Lower lobe of right lung (tissue), 2 donors: ENCODE results near the gene ATG101. TPM values are rescaled to one million over a fixed set of nuclear protein-coding genes. Genes with fewer than 3 reads are reported as not detected.

ENCODE experiments used
- ATAC-seq, 2 donors: fragments of 200-7000 bp; cut with Tn5 transposase; one replicate each; pipeline ENCODE4 v1.9.1; 2020 to 2022; ENCODE audit warnings: mild to moderate bottlenecking in 2 of 2, moderate library complexity in 2 of 2
- DNase-seq: peaks from one replicate; pipeline ENCODE4 v3.0.0-alpha.2; 2020
- H3K27ac ChIP-seq: fragments of 200-600 bp; one replicate; pipeline ENCODE4 v1.8.0; 2022
- H3K27me3 ChIP-seq: fragments of 200-600 bp; one replicate; pipeline ENCODE4 v1.8.0; 2022; ENCODE audit warnings: low read depth
- H3K36me3 ChIP-seq: fragments of 200-600 bp; one replicate; pipeline ENCODE4 v1.8.0; 2022; ENCODE audit warnings: mild to moderate bottlenecking
- H3K4me1 ChIP-seq: fragments of 200-600 bp; one replicate; pipeline ENCODE4 v1.8.0; 2022
- H3K4me3 ChIP-seq: fragments of 200-600 bp; one replicate; pipeline ENCODE4 v1.8.0; 2022; ENCODE audit warnings: mild to moderate bottlenecking
- H3K9me3 ChIP-seq: fragments of 200-600 bp; one replicate; pipeline ENCODE4 v1.8.0; 2022
- intact Hi-C: fragments of 100-400 bp; cut with DNase I; formaldehyde crosslinking; loops from one replicate; pipeline ENCODE4 v1.11.0; 2022
- total RNA-seq: library from RNA; stranded (reverse); fragmentation: NEBNext Ultra II Directional; extraction: Animal tissue kit (Norgen Biotek cat#: 25700); gene quantifications from one replicate; pipeline ENCODE4 v1.2.1, GENCODE V29; 2021
- TF ChIP-seq, protein P1 (sequence below): fragments of 200-600 bp; IDR thresholded peaks from one replicate; pipeline ENCODE4 v1.8.0; 2022; ENCODE audit warnings: antibody characterized with exemption, mild to moderate bottlenecking
- donor health status: DM: no; HTN: yes; CAD: no; lungs with severe emphysema.

ATG101 gene
- total RNA-seq, 1 donor from 2014 or later = 31.8 TPM

DNA sequence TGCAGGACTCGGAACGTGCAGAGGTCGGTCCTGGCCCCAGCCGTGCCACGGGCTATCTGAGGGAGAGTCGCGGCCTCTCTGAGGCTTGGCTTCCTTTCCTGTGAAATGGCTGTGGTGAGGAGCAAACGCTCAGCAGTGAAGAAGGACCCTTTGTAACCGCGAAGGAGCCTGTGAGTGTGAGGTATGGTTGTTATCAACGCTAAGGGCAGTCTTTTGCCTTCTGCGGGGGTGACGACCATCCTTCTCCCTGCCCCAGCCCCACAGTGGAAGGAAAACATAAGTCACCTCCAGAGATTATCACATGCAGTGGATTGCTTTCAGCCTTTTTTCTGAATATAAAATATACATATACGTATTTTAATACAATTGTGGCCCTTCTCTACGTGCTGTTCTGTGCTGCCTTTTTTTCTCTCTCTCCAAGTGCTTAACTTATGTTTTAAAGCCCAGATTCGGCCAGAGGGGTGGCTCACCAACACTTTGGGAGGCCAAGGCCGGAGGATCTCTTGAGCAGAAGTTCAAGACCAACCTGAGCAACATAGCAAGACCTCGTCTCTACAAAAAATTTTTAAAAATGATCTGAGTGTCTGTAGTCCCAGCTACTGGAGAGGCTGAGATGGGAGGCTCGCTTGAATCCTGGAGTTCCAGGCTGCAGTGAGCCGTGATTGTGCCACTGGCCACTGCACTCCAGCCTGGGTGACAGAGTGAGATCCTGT, 45.6 kb upstream of the ATG101 start:
- intact Hi-C loops = no loop called here
- TF ChIP-seq, protein P1, sequence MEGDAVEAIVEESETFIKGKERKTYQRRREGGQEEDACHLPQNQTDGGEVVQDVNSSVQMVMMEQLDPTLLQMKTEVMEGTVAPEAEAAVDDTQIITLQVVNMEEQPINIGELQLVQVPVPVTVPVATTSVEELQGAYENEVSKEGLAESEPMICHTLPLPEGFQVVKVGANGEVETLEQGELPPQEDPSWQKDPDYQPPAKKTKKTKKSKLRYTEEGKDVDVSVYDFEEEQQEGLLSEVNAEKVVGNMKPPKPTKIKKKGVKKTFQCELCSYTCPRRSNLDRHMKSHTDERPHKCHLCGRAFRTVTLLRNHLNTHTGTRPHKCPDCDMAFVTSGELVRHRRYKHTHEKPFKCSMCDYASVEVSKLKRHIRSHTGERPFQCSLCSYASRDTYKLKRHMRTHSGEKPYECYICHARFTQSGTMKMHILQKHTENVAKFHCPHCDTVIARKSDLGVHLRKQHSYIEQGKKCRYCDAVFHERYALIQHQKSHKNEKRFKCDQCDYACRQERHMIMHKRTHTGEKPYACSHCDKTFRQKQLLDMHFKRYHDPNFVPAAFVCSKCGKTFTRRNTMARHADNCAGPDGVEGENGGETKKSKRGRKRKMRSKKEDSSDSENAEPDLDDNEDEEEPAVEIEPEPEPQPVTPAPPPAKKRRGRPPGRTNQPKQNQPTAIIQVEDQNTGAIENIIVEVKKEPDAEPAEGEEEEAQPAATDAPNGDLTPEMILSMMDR = peak; percentile 9
- H3K4me3 ChIP-seq = peak overlapping the region; percentile 63
- no peak for DNase-seq
- H3K36me3 ChIP-seq = no peaks in the 10 kb centered on the region
- H3K9me3 ChIP-seq = no peaks in the 10 kb centered on the region
- H3K27me3 ChIP-seq = no peaks in the 10 kb centered on the region
- H3K4me1 ChIP-seq = peaks cover 49% of the 10 kb centered on the region
- peak overlapping the region; percentile 62 for H3K27ac ChIP-seq
- ATAC-seq = no peak

DNA sequence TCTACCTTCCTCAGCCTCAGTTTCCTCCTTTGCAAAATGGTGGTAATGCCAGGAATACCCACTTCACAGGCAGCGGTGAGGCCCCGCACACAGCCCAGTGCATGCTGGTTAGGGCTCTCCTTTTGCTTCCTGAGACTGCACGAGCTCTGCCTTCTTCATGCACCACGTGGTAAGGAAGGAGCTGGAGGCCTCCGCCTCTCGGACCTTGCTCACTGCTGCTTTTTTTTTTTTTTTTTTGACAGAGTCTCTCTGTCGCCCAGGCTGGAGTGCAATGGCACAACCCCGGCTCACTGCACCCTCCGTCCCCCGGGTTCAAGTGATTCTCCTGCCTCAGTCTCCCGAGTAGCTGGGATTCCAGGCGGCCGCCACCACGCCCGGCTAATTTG, 44.9 kb upstream of the ATG101 start:
- Histone ChIP-seq H3K9me3 (no peaks in the 10 kb centered on the region), H3K4me1 (peaks cover 49% of the 10 kb centered on the region), H3K36me3 (no peaks in the 10 kb centered on the region), H3K27ac (peak overlapping the region; percentile 83), H3K4me3 (peak overlapping the region; percentile 63), H3K27me3 (no peaks in the 10 kb centered on the region)
- ATAC-seq (peak; percentile 26 to 32), DNase-seq (no peak)
- TF ChIP-seq, protein P1 = no peak
- intact Hi-C loops = loop anchor here (5.0 kb wide), 1 partner anchor 57 kb away; no protein-coding TSS in a partner anchor

DNA sequence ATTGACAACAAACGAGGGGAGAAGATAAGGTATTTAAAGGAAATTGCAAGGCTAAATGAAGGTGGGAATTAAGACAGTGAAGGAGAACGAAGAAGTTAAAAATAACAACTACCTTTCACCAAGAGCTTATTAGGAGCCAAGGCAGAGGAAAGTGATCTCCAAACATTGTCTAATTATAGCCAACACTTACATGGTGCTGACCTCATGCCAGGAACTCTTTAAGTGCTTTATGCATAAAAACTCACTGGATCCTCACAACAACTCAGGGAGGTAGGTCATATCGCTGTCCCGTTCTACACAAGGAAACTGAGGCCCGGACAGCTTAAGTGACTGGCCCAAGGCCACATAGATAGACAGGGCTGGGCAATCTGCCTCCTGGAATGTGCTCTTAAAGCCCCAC, 43.5 kb upstream of the ATG101 start:
- intact Hi-C loops = loop anchor here (5.0 kb wide), 1 partner anchor 56 kb away; no protein-coding TSS in a partner anchor
- H3K4me1 ChIP-seq = peaks cover 39% of the 10 kb centered on the region
- ATAC-seq (peak in 1 of 2 donors; percentile 3), DNase-seq (no peak)
- H3K4me3 ChIP-seq = no peak overlapping the region
- H3K27ac ChIP-seq = peak overlapping the region; percentile 83
- H3K27me3 ChIP-seq = no peaks in the 10 kb centered on the region
- TF ChIP-seq, protein P1 = no peak
- no peaks in the 10 kb centered on the region for H3K36me3 ChIP-seq
- H3K9me3 ChIP-seq = no peaks in the 10 kb centered on the region

DNA sequence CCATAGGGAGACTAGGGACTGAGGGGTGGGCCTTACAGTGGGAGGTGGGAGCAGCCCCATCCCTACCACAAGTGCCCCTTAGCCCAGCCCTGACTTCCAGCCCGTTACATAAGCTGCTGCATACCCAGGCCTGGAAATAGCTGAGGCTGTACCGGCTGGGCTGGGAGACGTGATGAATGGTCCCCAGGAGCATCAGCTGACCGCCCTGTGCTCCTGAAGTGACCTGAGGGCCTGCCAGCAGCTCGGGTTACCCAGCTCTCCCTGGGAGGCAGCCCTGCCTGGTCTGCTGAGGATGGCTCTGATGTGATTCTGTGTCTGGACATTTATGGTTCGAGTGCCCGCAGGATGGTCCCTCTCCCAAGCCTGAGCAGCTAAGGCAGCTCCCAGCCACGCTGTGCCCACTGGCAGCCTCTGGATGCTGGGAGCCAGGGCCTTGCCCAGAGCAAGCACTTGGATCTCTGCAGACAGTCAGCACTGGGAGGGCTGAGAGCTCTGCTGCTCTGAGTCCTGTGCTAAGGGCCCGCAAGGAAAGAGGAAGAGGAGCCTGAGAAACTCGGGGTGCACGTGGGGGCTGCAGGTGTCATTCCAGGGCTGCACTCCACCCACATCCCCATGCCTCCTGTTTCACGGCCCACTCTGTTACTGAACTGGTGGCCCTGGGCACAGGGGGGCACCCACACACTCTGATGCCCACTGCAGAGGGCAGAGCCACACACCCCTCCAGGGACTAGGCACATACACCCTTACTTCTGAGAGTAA, 42.5 kb upstream of the ATG101 start:
- TF ChIP-seq, protein P1 = no peak

DNA sequence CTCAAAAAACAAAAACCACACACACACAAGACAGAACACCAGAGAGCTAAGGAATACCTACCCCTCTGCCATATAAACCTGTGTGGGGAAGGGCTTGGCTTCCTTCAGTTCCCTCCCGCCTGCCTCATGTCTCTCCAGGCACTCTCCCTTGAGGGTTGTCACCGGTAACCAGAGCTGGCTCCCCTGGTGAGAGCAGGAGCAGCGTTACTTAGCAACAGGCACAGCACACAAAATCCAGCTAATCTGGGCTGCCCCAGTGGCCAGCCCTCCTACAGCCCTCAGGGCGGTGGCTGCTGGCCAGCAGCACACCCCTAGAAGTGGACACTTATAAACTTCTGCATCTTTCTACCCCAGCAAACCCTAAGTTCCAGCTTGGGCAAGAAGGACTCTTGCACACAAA, 40.1 kb upstream of the ATG101 start:
- ATAC-seq = peak; percentile 40 to 50
- intact Hi-C loops = loop anchor here (5.0 kb wide), 1 partner anchor 53 kb away; no protein-coding TSS in a partner anchor

More for the DNA sequence above, 42.5 kb upstream of the ATG101 start:
- Histone ChIP-seq H3K4me3 (no peak overlapping the region), H3K27ac (no peak overlapping the region), H3K36me3 (no peaks in the 10 kb centered on the region), H3K27me3 (no peaks in the 10 kb centered on the region), H3K4me1 (peaks cover 42% of the 10 kb centered on the region), H3K9me3 (no peaks in the 10 kb centered on the region)
- intact Hi-C loops = loop anchor here (5.0 kb wide), 1 partner anchor 55 kb away; no protein-coding TSS in a partner anchor
- ATAC-seq (no peak), DNase-seq (no peak)

More for the DNA sequence above, 40.1 kb upstream of the ATG101 start:
- Histone ChIP-seq H3K27me3 (no peaks in the 10 kb centered on the region), H3K36me3 (no peaks in the 10 kb centered on the region), H3K4me3 (no peak overlapping the region), H3K4me1 (peaks cover 40% of the 10 kb centered on the region), H3K27ac (peak overlapping the region; percentile 6), H3K9me3 (no peaks in the 10 kb centered on the region)
- TF ChIP-seq, protein P1 = no peak
- peak; percentile 67 for DNase-seq
